Measurements from ENCODE around the gene FAP. TPM values are rescaled to one million over a fixed set of nuclear protein-coding genes. Genes with fewer than 3 reads are reported as not detected.

The FAP gene
- total and polyA plus RNA-seq, 2 donors (not counting 1 experiment from before 2014, with no cell fraction given): not detected

DNA sequence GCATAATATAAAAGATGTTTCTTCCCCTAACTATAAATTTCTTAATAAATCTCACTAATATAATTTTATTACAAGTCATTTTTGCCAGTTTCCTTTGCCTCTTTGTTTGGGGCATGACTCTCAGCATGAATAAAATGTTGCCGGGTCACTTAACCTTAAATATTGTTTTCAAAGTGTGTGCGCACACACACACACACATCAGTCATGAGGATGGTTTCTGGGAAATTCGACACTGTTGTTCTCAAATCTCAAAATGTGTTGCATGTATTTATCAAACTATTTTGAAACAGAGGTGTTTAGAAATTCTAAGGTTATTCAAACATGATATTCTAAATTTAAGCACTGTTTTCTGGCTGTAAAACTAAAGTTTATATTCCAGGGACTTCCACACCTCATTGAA, 31.5 kb downstream of the FAP start:
- DNase-seq: no peak
- TF ChIP-seq, protein P1, sequence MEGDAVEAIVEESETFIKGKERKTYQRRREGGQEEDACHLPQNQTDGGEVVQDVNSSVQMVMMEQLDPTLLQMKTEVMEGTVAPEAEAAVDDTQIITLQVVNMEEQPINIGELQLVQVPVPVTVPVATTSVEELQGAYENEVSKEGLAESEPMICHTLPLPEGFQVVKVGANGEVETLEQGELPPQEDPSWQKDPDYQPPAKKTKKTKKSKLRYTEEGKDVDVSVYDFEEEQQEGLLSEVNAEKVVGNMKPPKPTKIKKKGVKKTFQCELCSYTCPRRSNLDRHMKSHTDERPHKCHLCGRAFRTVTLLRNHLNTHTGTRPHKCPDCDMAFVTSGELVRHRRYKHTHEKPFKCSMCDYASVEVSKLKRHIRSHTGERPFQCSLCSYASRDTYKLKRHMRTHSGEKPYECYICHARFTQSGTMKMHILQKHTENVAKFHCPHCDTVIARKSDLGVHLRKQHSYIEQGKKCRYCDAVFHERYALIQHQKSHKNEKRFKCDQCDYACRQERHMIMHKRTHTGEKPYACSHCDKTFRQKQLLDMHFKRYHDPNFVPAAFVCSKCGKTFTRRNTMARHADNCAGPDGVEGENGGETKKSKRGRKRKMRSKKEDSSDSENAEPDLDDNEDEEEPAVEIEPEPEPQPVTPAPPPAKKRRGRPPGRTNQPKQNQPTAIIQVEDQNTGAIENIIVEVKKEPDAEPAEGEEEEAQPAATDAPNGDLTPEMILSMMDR (IDR thresholded peaks at IDR 0.05): no peak
- TF ChIP-seq EZH2 (IDR thresholded peaks at IDR 0.05; ENCODE audit: borderline replicate concordance, insufficient read depth, low read depth, low read length, poor library complexity, severe bottlenecking): no peak
- Histone ChIP-seq H3K27ac (ENCODE audit: low read length in 2 of 2) (no peak overlapping the region), H3K4me3 (ENCODE audit: control extremely low read depth in 1 of 5, extremely low read depth in 1 of 5, insufficient read depth in 1 of 5, low read depth in 2 of 5, low read length in 4 of 5) (no peak overlapping the region), H2AFZ (ENCODE audit: insufficient read depth, low read depth, low read length, poor library complexity, severe bottlenecking) (no peak overlapping the region), H3K9ac (ENCODE audit: low read length) (no peak overlapping the region), H3K27me3 (replicated peaks in 1 of 4; ENCODE audit: control extremely low read depth in 1 of 4, control insufficient read depth in 3 of 4, insufficient read depth in 4 of 4, low read length in 3 of 4) (no peaks in the 10 kb centered on the region), H4K20me1 (ENCODE audit: control insufficient read depth, insufficient read depth, low read length, poor library complexity, severe bottlenecking) (no peaks in the 10 kb centered on the region), H3K79me2 (ENCODE audit: control insufficient read depth, insufficient read depth, low read length) (no peaks in the 10 kb centered on the region), H3K9me3 (ENCODE audit: control extremely low read depth in 1 of 3, control insufficient read depth in 2 of 3, insufficient read depth in 1 of 3, low read length in 2 of 3) (no peaks in the 10 kb centered on the region), H3K4me2 (replicated peaks; ENCODE audit: low read depth, low read length, poor library complexity, severe bottlenecking) (no peak overlapping the region), H3K36me3 (replicated peaks in 1 of 2; ENCODE audit: control extremely low read depth in 1 of 2, control insufficient read depth in 1 of 2, extremely low read depth in 1 of 2, insufficient read depth in 2 of 2, low read length in 1 of 2) (no peaks in the 10 kb centered on the region), H3K4me1 (ENCODE audit: control insufficient read depth in 2 of 2, insufficient read depth in 2 of 2, low read length in 2 of 2) (no peaks in the 10 kb centered on the region)
- peaks cover 8% of the 10 kb centered on the region for H3K27me3 Mint-ChIP-seq
- no peak overlapping the region for H3K27ac Mint-ChIP-seq
- WGBS (ENCODE audit: insufficient coverage): no CpG with 5 or more reads among the region's 3 CpGs
- intact Hi-C loops (cut with micrococcal nuclease): no loop called here
- CTCF ChIA-PET: no interaction called here
- POLR2A ChIA-PET: no interaction called here
- H3K9me3 Mint-ChIP-seq (ENCODE audit: insufficient read depth): no peaks in the 10 kb centered on the region
- H3K4me1 Mint-ChIP-seq: no peaks in the 10 kb centered on the region
- no peak overlapping the region for H3K4me3 Mint-ChIP-seq
- ATAC-seq (ENCODE audit: low read depth): no peak

DNA sequence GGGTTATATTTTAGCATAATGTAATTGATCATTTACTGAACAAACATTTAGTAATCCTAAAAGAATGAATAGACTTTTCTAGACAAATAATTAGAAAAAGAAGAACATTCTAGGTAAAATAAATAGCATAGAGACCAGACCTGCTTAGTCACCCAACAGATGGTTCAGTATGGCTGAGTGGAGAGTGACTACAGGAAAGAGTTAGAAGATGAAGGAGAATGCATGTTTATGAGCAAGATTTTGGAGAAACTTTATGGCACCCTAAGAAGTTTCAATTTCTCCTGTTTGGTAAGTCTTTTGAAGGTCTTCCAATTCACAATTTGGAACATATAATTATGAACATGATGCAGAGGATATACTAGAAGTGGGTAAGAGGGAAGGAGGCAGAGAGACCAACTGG, 32.9 kb downstream of the FAP start:
- H3K27ac ChIP-seq (ENCODE audit: low read length in 2 of 2): no peak overlapping the region
- no peaks in the 10 kb centered on the region for H3K27me3 ChIP-seq (replicated peaks in 1 of 4; ENCODE audit: control extremely low read depth in 1 of 4, control insufficient read depth in 3 of 4, insufficient read depth in 4 of 4, low read length in 3 of 4)
- no peaks in the 10 kb centered on the region for H3K79me2 ChIP-seq (ENCODE audit: control insufficient read depth, insufficient read depth, low read length)
- H3K9ac ChIP-seq (ENCODE audit: low read length): no peak overlapping the region
- H3K9me3 Mint-ChIP-seq (ENCODE audit: insufficient read depth): no peaks in the 10 kb centered on the region
- POLR2A ChIA-PET: no interaction called here
- DNase-seq (no peak), ATAC-seq (ENCODE audit: low read depth) (no peak)
- no peaks in the 10 kb centered on the region for H3K4me1 ChIP-seq (ENCODE audit: control insufficient read depth in 2 of 2, insufficient read depth in 2 of 2, low read length in 2 of 2)
- TF ChIP-seq, protein P1 (IDR thresholded peaks at IDR 0.05): no peak
- no peak for TF ChIP-seq EZH2 (IDR thresholded peaks at IDR 0.05; ENCODE audit: borderline replicate concordance, insufficient read depth, low read depth, low read length, poor library complexity, severe bottlenecking)
- H3K9me3 ChIP-seq (ENCODE audit: control extremely low read depth in 1 of 3, control insufficient read depth in 2 of 3, insufficient read depth in 1 of 3, low read length in 2 of 3): no peaks in the 10 kb centered on the region
- no peak overlapping the region for H3K27ac Mint-ChIP-seq
- peaks cover 5% of the 10 kb centered on the region for H3K27me3 Mint-ChIP-seq
- H2AFZ ChIP-seq (ENCODE audit: insufficient read depth, low read depth, low read length, poor library complexity, severe bottlenecking): no peak overlapping the region
- intact Hi-C loops (cut with micrococcal nuclease): no loop called here
- CTCF ChIA-PET: interaction anchor here (1.0 to 2.0 kb wide), 2 partner anchors 10 to 12 kb away, joined by 3 to 8 read pairs; no protein-coding TSS in a partner anchor
- H3K4me2 ChIP-seq (replicated peaks; ENCODE audit: low read depth, low read length, poor library complexity, severe bottlenecking): no peak overlapping the region
- H4K20me1 ChIP-seq (ENCODE audit: control insufficient read depth, insufficient read depth, low read length, poor library complexity, severe bottlenecking): no peaks in the 10 kb centered on the region
- H3K4me3 ChIP-seq (ENCODE audit: control extremely low read depth in 1 of 5, extremely low read depth in 1 of 5, insufficient read depth in 1 of 5, low read depth in 2 of 5, low read length in 4 of 5): no peak overlapping the region
- H3K4me3 Mint-ChIP-seq: no peak overlapping the region
- H3K4me1 Mint-ChIP-seq: no peaks in the 10 kb centered on the region
- H3K36me3 ChIP-seq (replicated peaks in 1 of 2; ENCODE audit: control extremely low read depth in 1 of 2, control insufficient read depth in 1 of 2, extremely low read depth in 1 of 2, insufficient read depth in 2 of 2, low read length in 1 of 2): no peaks in the 10 kb centered on the region
